NCI-H345 (cell line): ENCODE measurements around the gene NTM.

Experiments used
- DNase-seq: peaks from one replicate; lab custom pipeline; 2025; lab: John Stamatoyannopoulos, UW

NTM gene

GRCh38 chr11:131549770-131550169 is 179.4 kb downstream of the NTM start:
- DNase-seq, result no peak

GRCh38 chr11:131560287-131560686 is 189.9 kb downstream of the NTM start:
- no peak for DNase-seq

- DNase-seq, result no peak
These were observed 191.1 kb downstream of the NTM start for GRCh38 chr11:131561501-131561900.

- no peak for DNase-seq
These were observed 191.6 kb downstream of the NTM start for GRCh38 chr11:131561972-131562371.

DNA sequence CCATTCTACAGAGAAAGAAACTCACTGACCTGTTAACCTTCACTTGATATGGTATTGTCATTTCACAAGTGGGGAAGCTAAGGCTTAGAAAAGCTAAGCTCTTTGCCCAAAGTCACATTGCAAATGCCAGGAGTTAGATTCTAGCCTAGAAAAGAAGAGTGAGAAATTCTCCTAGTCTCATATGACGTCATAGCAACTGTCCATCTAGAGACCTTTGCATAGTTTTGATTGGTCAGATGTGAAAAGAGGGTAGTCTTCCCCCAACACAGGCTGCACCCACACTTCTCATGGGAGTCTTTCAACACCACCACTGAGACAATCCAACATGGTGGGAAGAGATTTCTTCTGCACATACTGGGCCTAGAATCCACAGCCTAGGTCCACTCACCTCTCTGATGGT is 197.9 kb downstream of the NTM start:
- no peak for DNase-seq

- DNase-seq, result no peak
These were observed 201.2 kb downstream of the NTM start for GRCh38 chr11:131571571-131571970.

DNA sequence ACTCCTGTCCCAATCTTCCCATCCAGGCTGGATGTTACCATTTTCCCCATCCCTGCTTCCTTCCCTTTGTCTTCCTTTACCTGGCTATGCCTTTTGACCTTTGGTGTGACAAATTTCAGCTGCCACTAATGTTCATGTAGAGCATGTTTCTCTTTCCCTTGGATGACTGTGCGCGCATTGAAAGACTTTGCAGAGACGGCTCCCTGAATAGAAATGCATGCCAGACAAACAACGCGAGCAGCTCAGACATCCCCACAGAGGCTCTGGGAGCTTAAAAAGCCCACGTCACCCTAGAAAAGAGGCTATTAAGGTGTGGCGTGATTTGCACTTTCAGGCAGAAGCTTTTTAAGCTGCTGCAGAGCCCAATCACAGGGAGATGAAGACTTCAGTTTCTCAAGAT is 202.0 kb downstream of the NTM start:
- no peak for DNase-seq

- peak; percentile 0 for DNase-seq
These were observed 209.5 kb downstream of the NTM start for GRCh38 chr11:131579932-131580387.

DNA sequence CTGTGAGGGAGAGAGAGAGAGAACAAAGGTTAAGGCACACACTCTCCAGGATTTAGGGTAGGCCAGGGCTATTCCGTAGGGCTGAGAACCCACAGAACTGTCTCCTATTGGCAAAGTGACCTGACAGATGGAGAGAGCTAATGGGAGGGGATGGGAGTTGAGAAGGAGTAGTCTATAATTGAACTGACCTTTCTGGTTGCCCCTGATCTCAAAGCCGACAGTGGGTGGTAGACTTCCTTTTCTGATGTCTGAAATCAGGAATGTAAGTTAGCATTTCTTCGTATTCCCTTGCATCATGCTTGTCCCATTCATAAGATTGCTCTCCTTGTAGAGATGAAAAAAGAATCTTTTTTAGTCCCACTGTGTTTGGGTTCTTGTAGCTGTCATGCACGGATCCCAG is 210.1 kb downstream of the NTM start:
- DNase-seq, result no peak

DNA sequence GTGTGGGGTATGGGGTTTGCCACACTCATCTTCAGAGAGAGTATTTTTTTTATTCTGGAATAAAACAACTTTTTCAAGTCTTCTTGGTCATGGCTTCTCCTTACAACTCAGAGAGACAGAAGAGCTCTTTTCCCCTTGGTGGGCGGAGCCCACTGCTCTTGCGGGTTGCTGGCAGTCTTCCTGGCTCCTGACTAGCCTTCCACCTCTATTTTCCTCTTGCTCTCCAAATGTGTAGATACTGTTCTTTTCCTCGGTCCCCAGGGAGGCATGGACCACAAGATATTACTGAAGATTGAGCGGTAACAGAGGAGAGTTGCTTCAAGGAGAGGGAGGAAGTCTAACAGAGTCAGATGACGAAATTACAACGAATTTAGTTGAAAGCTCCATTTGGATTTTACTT is 210.6 kb downstream of the NTM start:
- DNase-seq, result no peak

- no peak for DNase-seq
These were observed 211.7 kb downstream of the NTM start for GRCh38 chr11:131582021-131582525.

DNA sequence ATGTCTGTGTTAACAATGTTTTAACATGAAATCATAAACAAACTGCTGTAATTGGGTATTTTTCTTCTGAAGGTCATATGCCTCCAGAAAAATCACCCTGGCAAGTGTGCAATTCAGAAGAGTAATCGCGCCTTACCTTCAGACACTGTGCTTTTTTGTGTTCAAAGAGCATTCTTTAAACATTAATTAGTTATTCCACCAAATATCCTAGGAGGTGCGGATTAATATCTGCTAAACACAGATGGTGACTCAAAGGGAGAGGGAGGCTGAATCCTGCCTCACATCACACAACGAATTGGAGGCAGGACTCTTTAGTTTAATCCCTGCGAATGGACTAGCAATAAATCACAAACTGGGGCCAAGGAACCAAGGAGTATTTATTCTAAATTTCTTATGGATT is 213.0 kb downstream of the NTM start:
- no peak for DNase-seq

- DNase-seq, result no peak
These were observed 213.5 kb downstream of the NTM start for GRCh38 chr11:131583938-131584337.

DNA sequence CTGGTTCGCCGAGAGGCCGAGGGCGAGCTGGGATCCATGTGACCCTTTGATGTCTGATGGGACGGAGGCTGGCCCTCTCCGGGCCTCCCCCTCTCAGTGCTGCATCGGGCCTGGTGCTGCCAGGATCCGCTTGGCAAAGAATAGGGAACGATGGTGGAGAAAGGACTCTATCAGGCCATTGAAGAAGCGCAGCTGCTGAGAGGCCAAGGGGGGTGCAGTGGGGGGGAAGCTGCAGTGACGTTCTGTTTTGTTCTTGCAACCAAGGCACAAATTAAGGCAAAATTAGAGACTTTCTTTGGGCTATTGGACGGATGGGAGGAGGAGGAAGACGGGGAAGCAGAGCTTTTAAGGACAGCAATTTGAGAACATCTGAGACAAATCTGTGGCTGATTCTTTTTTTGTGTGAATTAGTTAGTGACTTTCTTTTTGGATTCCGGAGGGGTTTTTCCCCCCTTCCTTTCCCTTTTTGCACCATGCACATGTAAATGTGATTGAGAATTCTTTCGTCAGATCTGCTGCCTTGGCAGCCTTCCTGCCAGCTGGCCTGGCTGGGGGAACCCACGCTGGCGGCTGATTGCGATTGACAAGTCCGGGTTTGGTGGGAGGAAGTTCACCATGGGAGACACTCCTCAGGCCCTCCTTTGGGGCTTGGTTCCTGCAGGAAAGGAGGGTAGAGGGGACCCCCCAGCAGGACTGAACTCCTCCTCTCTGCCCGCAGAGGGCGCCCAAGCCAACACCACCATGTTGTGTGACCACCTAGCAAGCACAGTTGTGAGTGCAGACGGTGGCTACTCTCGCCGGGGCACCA is 214.6 kb downstream of the NTM start:
- no peak for DNase-seq

DNA sequence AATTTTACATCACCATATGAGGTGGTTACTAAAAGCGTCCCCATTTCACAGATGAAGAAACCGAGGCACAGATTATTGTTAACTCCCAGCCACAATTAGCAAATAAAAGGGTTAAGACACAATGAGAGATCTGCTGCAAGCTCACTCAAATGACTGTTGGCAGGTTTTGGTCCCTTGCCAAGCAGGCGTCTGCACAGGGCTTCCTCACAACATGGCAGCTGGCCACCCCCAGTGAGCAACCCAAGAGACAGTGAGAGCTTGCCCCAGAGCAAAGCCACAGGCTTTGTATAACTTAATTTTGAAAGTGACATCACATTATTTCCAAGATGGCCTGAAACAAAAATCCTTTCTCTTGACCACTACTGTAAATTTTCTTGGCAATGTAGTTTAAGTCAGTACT is 217.6 kb downstream of the NTM start:
- no peak for DNase-seq

DNA sequence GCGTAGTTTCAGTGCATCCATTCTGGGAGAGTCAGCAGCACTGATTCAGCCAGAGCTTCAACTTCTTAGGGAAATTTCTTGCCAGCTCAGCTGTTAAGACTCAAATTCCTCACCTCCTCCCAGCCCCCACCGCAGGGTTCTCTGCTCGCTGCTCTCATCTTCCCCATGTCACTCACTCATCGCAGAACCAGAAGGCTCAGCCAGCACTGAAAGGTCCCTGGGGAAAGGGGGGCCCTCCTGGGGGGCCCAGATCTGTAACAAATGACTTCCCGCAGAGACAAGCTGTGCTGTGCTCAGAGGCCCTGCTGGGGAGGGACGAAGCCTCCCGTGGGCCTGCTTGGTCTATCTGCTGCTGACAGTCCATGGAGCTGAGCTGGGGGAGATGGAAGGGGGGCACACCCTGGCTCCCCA is 220.6 kb downstream of the NTM start:
- DNase-seq, result no peak

DNA sequence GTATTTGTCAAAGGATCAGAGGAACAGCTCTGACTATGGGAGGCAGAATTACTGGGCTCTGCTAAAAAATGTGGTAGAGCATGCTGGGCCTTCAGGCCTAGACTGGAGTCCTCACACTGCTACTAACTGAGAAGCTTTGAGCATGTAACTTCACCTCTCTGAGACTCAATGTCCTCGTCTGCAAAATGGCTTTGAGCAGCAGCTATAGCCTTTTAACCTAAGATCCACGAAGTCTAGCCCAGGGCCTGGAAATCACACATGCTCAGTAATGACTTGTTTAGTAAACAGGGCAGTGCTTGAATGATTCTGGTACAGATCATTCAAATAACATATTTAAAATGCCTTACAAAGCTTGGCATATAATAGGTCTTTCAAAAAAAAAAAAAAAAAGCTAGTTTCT is 221.7 kb downstream of the NTM start:
- no peak for DNase-seq

- no peak for DNase-seq
These were observed 222.3 kb downstream of the NTM start for GRCh38 chr11:131592734-131593133.

DNA sequence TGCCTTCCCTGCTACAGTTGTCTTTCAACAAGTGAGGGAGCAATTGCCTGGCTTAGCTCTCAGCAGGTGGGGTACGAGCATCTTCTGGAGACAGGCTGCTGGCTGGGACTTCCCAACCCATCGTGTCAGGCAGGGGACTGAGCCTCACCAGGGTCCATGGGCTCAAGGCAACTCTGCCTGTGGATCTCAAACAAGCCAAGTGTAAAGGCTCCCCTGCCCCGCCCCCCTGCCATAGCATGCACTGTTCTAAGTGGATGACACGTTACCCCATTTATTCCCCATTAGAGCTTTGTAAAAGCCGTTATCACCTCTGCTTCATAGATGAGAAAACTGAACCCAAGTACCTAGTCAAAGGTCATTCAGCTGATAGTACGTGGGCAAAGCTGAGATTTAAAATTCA is 222.9 kb downstream of the NTM start:
- DNase-seq, result no peak

DNA sequence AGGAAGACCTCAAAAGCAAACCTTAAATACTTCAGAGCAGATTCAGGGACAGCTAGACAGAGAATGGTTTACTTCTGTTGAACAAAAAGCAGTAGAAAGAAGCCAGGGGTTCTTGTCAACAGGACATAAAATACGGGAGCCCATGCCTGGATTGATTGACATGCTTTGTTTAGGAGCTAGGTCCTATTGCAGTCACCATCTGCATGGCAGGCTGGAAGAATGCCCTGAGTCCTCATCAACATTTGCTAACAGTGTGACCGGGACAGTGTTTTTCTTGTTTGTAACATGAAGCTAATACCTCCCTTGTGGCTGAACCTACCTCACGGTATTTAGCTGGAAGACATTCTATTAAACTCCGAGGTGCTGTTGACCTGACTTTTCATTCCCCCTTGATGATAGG is 225.4 kb downstream of the NTM start:
- DNase-seq, result no peak

DNA sequence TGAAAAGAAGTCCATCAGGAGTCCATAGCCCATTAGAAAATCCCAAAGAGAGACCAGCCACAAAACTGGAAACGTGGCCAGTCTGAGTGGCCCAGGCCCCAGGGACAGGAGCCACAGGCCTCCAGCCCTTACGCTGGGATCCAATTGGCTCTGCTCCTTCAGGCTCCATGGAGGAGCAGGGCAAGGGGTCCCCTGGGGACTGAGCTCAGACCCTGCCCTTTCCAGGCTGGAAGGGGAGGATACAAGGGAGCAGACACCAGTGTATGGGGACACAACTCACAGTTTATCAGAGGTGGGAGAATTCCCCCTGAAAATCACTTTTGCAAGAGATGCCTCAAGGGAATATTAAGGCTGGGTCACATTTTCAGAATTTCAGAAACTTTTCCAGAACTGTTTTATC is 227.5 kb downstream of the NTM start:
- DNase-seq, result no peak

GRCh38 chr11:131598305-131598704 is 227.9 kb downstream of the NTM start:
- DNase-seq, result no peak

GRCh38 chr11:131599285-131599684 is 228.9 kb downstream of the NTM start:
- DNase-seq, result no peak

GRCh38 chr11:131600628-131601027 is 230.2 kb downstream of the NTM start:
- DNase-seq, result no peak
